H1 (cell line): ENCODE data around the gene DNMT1. TPM values are rescaled to one million over a fixed set of nuclear protein-coding genes. Genes with fewer than 3 reads are reported as not detected.

ENCODE experiments used
- CTCF ChIA-PET: fragments of 300-600 bp; sonication (Branson Sonifier 250); formaldehyde crosslinking; loops from one replicate; lab custom pipeline; 2021; ENCODE audit not compliant: partially characterized antibody; lab: Charles Lee
- POLR2A ChIA-PET: fragments of 300-600 bp; sonication (Branson Sonifier 250); formaldehyde crosslinking; loops from one replicate; lab custom pipeline; 2021; ENCODE audit warnings: inconsistent platforms; ENCODE audit not compliant: partially characterized antibody; lab: Charles Lee
- DNase-seq, 2 experiments: peaks; one replicate each; pipeline versions ENCODE4 v3.0.0 to v3.0.0-alpha.2; 2010 to 2022; ENCODE audit warnings: low spot score in 2 of 2, low read depth in 1 of 2, mixed read lengths in 1 of 2
- FAIRE-seq: peaks from 2 replicates; lab custom pipeline; 2011; peaks lifted over from hg19 to GRCh38; lab: Jason Lieb, UNC
- H2AFZ ChIP-seq: 2 replicates; pipeline ENCODE4 v1.8.1; 2012; ENCODE audit warnings: low read length, inconsistent platforms
- H2AK5ac ChIP-seq: 2 replicates; pipeline ENCODE4 v1.6.1; 2013; ENCODE audit warnings: low read depth, low read length
- H2BK120ac ChIP-seq: replicated peaks from 2 replicates; pipeline ENCODE3; 2013; ENCODE audit warnings: low read depth, low read length, inconsistent platforms
- H2BK12ac ChIP-seq: 2 replicates; pipeline ENCODE4 v1.6.1; 2013; ENCODE audit warnings: low read depth, low read length
- H2BK15ac ChIP-seq: 2 replicates; pipeline ENCODE4 v1.6.1; 2013; ENCODE audit warnings: low read length
- H2BK20ac ChIP-seq: 2 replicates; pipeline ENCODE4 v1.6.1; 2013; ENCODE audit warnings: low read length
- H2BK5ac ChIP-seq: 2 replicates; pipeline ENCODE4 v1.6.1; 2013; ENCODE audit warnings: low read depth, low read length
- H3K14ac ChIP-seq: 2 replicates; pipeline ENCODE4 v1.6.1; 2013; ENCODE audit warnings: inconsistent platforms; ENCODE audit not compliant: insufficient read length
- H3K18ac ChIP-seq: 2 replicates; pipeline ENCODE4 v1.6.1; 2013; ENCODE audit warnings: low read length; ENCODE audit errors: extremely low read depth
- H3K23ac ChIP-seq: 2 replicates; pipeline ENCODE4 v1.6.1; 2013; ENCODE audit warnings: inconsistent platforms; ENCODE audit not compliant: insufficient read length
- H3K23me2 ChIP-seq: 2 replicates; pipeline ENCODE4 v1.6.1; 2013; ENCODE audit warnings: low read depth, low read length
- H3K27ac ChIP-seq: 2 replicates; pipeline ENCODE4 v1.6.1; 2011; ENCODE audit warnings: low read depth, low read length, inconsistent platforms
- H3K27me3 ChIP-seq, 4 experiments: replicated peaks in 1 of 4; 1 replicate in 1 of 4; 2 replicates in 3 of 4; pipeline versions ENCODE4 v1.6.1 to v1.8.1; 2011 to 2013; ENCODE audit warnings: low read length in 3 of 4, mild to moderate bottlenecking in 3 of 4, inconsistent platforms in 2 of 4, mixed read lengths in 2 of 4, moderate library complexity in 1 of 4; ENCODE audit not compliant: control insufficient read depth in 3 of 4, insufficient read depth in 3 of 4; ENCODE audit errors: extremely low read depth in 1 of 4
- H3K36me3 ChIP-seq, 4 experiments: 2 replicates each; pipeline versions ENCODE4 v1.6.1 to v1.8.1; 2011 to 2013; ENCODE audit warnings: mild to moderate bottlenecking in 4 of 4, low read length in 3 of 4, moderate library complexity in 2 of 4, control low read depth in 1 of 4, inconsistent platforms in 1 of 4; ENCODE audit not compliant: insufficient read depth in 4 of 4, control insufficient read depth in 2 of 4
- H3K4ac ChIP-seq: replicated peaks from 2 replicates; pipeline ENCODE3; 2013; ENCODE audit warnings: low read length, low read depth, mixed read lengths, inconsistent platforms; ENCODE audit not compliant: insufficient read length
- H3K4me1 ChIP-seq, 4 experiments: replicated peaks in 1 of 4; 1 replicate in 1 of 4; 2 replicates in 3 of 4; pipeline versions ENCODE4 v1.6.1 to v1.8.1; 2011 to 2013; ENCODE audit warnings: low read length in 3 of 4, inconsistent platforms in 2 of 4, mixed read lengths in 1 of 4; ENCODE audit not compliant: insufficient read depth in 4 of 4, control insufficient read depth in 3 of 4
- H3K4me2 ChIP-seq, 2 experiments: 2 replicates each; pipeline versions ENCODE4 v1.6.1 to v1.8.1; 2011 to 2013; ENCODE audit warnings: low read depth in 2 of 2, low read length in 2 of 2, control low read depth in 1 of 2, inconsistent platforms in 1 of 2, mild to moderate bottlenecking in 1 of 2; ENCODE audit not compliant: insufficient read depth in 1 of 2
- H3K4me3 ChIP-seq, 4 experiments: fragments of 200-600, 300-600 bp in 1 of 4; sonication (generic), shearing (Covaris generic), sonication (Bioruptor Twin) in 1 of 4; 2 replicates each; pipeline versions ENCODE4 v1.5.1 to v1.8.1; 2011 to 2016; ENCODE audit warnings: low read length in 4 of 4, low read depth in 3 of 4, control low read depth in 2 of 4, inconsistent platforms in 2 of 4, mild to moderate bottlenecking in 2 of 4, mixed read lengths in 1 of 4, moderate library complexity in 1 of 4; ENCODE audit not compliant: insufficient read depth in 2 of 4; ENCODE audit errors: extremely low read depth in 1 of 4
- H3K56ac ChIP-seq: replicated peaks from 2 replicates; pipeline ENCODE3; 2013; ENCODE audit warnings: low read depth, mild to moderate bottlenecking, mixed read lengths, low read length, inconsistent platforms; ENCODE audit not compliant: insufficient read length
- H3K79me1 ChIP-seq: 2 replicates; pipeline ENCODE4 v1.6.1; 2013; ENCODE audit warnings: low read depth, low read length, control low read depth
- H3K79me2 ChIP-seq, 2 experiments: 2 replicates each; pipeline versions ENCODE4 v1.6.1 to v1.8.1; 2012 to 2013; ENCODE audit warnings: low read length in 2 of 2, mild to moderate bottlenecking in 2 of 2, inconsistent platforms in 1 of 2; ENCODE audit not compliant: insufficient read depth in 2 of 2, control insufficient read depth in 1 of 2
- H3K9ac ChIP-seq, 4 experiments: replicated peaks in 1 of 4; 1 replicate in 1 of 4; 2 replicates in 3 of 4; pipeline versions ENCODE4 v1.6.1 to v1.8.1; 2011 to 2013; ENCODE audit warnings: low read depth in 3 of 4, low read length in 3 of 4, control low read depth in 2 of 4, mild to moderate bottlenecking in 2 of 4, moderate library complexity in 2 of 4, inconsistent platforms in 1 of 4; ENCODE audit errors: extremely low read depth in 1 of 4
- H3K9me3 ChIP-seq, 2 experiments: 2 replicates each; pipeline versions ENCODE4 v1.6.1 to v1.8.1; 2012 to 2013; ENCODE audit warnings: mild to moderate bottlenecking in 2 of 2, moderate library complexity in 2 of 2, control low read depth in 1 of 2, inconsistent platforms in 1 of 2, low read depth in 1 of 2, low read length in 1 of 2, mixed read lengths in 1 of 2; ENCODE audit not compliant: insufficient read depth in 2 of 2
- H4K20me1 ChIP-seq, 2 experiments: replicated peaks in 1 of 2; 2 replicates each; pipeline versions ENCODE3 to v1.8.1; 2011 to 2013; ENCODE audit warnings: inconsistent platforms in 2 of 2, low read length in 2 of 2, mild to moderate bottlenecking in 1 of 2; ENCODE audit not compliant: insufficient read depth in 2 of 2, control insufficient read depth in 1 of 2
- H4K5ac ChIP-seq: 2 replicates; pipeline ENCODE4 v1.6.1; 2013; ENCODE audit warnings: low read length, low read depth, mixed read lengths, inconsistent platforms; ENCODE audit not compliant: insufficient read length
- H4K8ac ChIP-seq: 2 replicates; pipeline ENCODE4 v1.8.0; 2013; ENCODE audit warnings: mild to moderate bottlenecking, moderate library complexity, low read length, inconsistent platforms; ENCODE audit not compliant: insufficient read depth; ENCODE audit errors: extremely low read depth
- H4K91ac ChIP-seq: replicated peaks from 2 replicates; pipeline ENCODE3; 2013; ENCODE audit warnings: low read length, mixed read lengths, inconsistent platforms; ENCODE audit not compliant: insufficient read length
- CBX8 ChIP-seq: fragments of 300-800, 300-1000 bp; sonication (generic); IDR thresholded peaks from 2 replicates; pipeline ENCODE4 v1.7.1; 2016; ENCODE audit warnings: low read depth, low read length, borderline replicate concordance
- CREB1 ChIP-seq: IDR thresholded peaks from 2 replicates; pipeline ENCODE4 v1.6.1; 2012; ENCODE audit warnings: inconsistent platforms
- POLR2AphosphoS5 ChIP-seq: IDR thresholded peaks from 2 replicates; pipeline ENCODE4 v1.6.1; 2011; ENCODE audit warnings: low read depth, low read length
- WGBS, 2 experiments: shearing (Covaris generic) in 1 of 2; methylation state at CpG; one replicate each; pipeline versions ENCODE4 v1.1.6 to v1.1.7; 2013 to 2015; ENCODE audit warnings: low lambda C conversion rate in 2 of 2, mixed read lengths in 2 of 2, inconsistent platforms in 1 of 2, low coverage in 1 of 2, missing lambda C conversion rate in 1 of 2; ENCODE audit not compliant: insufficient replicate concordance in 2 of 2, insufficient coverage in 1 of 2, insufficient read length in 1 of 2; ENCODE audit errors: extremely low coverage in 1 of 2, missing lambda C conversion rate in 1 of 2; 5-methylcytosine and 5-hydroxymethylcytosine counted together
- polyA plus RNA-seq, 7 experiments: library from polyadenylated mRNA; depleted of rRNA in 3 of 7; stranded (reverse) in 5 of 7; unstranded in 2 of 7; fragments of >200 nt in 5 of 7; fragments of 200-250 nt in 2 of 7; gene quantifications; 1 replicate in 5 of 7; 2 replicates in 1 of 7; 4 replicates in 1 of 7; pipeline versions ENCODE4 v1.2.1 to v1.2.3, GENCODE V29; 2011 to 2013; ENCODE audit warnings: missing spikeins in 2 of 7, mixed read lengths in 2 of 7
- total RNA-seq: library from RNA; stranded (reverse); fragmentation: NEBNext Ultra II Directional; extraction: Animal tissue kit (Norgen Biotek cat#: 25700); gene quantifications from 2 replicates; pipeline ENCODE4 v1.2.1, GENCODE V29; 2021

DNMT1 gene
- total and polyA plus RNA-seq, 2 of the 8 experiments (the other 6 are each of a cell fraction or from before 2014, with no cell fraction given): 101 to 210 TPM

- Histone ChIP-seq H3K4me1 (peaks cover 0 to 4% (median 3%) of the 10 kb centered on the region in 4 experiments; a peak in 5 of 7 replicates), H3K9ac (peak overlapping the region in 3 of 4 experiments; percentile 79 to 97 (median 95); a peak in 4 of 7 replicates), H2BK12ac (no peak overlapping the region), H3K4me3 (peak overlapping the region; percentile 78 to 95 (median 93)), H3K79me2 (peaks cover 6 to 25% of the 10 kb centered on the region in 2 experiments; a peak in 3 of 4 replicates), H3K23me2 (0 out of 2 replicates have a peak, but pooled peaks cover 4% of the 10 kb centered on the region), H4K5ac (no peak overlapping the region), H3K36me3 (peaks cover 28 to 44% (median 37%) of the 10 kb centered on the region in 4 experiments), H4K8ac (no peak overlapping the region), H3K79me1 (peaks cover 8% of the 10 kb centered on the region; the same call in 1 of the 2 replicates), H3K23ac (no peak overlapping the region), H4K91ac (no peak overlapping the region), H2AFZ (no peak overlapping the region), H4K20me1 (peaks cover 2 to 18% of the 10 kb centered on the region in 2 experiments), H3K56ac (no peak overlapping the region), H3K14ac (no peak overlapping the region), H3K18ac (no peak overlapping the region), H3K9me3 (no peaks in the 10 kb centered on the region), H3K27ac (no peak overlapping the region), H2BK20ac (no peak overlapping the region), H3K27me3 (no peaks in the 10 kb centered on the region), H2BK120ac (no peak overlapping the region), H2AK5ac (no peak overlapping the region), H3K4me2 (peak overlapping the region; percentile 89 to 92), H3K4ac (peak overlapping the region; percentile 3), H2BK15ac (no peak overlapping the region), H2BK5ac (no peak overlapping the region)
- 89% methylated on average over 10 of the region's 10 CpGs; no CpG with 5 or more reads in 1 of the 2 experiments for WGBS, 2 experiments
- TF ChIP-seq CBX8 (no peak), CREB1 (no peak), POLR2AphosphoS5 (0 out of 2 replicates have a peak, but pooled peaks have one; percentile 31)
- no peak for FAIRE-seq
- no peak for DNase-seq
- ChIA-PET POLR2A (interaction anchor here (0.6 to 16.9 kb wide), 7 partner anchors 13 to 191 kb away, joined by 3 to 412 read pairs (median 4); partner anchors contain the start of genes EIF3G and P2RY11), CTCF (interaction anchor here (0.9 to 2.5 kb wide), 4 partner anchors 10 to 174 kb away, joined by 3 to 6 read pairs (median 4); no protein-coding TSS in a partner anchor)
Observed at GRCh38 chr19:10107254-10107653, 87.5 kb downstream of the DNMT1 start.
